Measurements from ENCODE around the gene EEF2K.

Gene EEF2K

GRCh38 chr16:22240023-22240710 lies 34.1 kb downstream of the EEF2K start:
- DNase-seq (ENCODE audit: low read depth in 2 of 2) = no peak

- no peak for DNase-seq (ENCODE audit: low read depth in 2 of 2)
These were observed 44.4 kb downstream of the EEF2K start for GRCh38 chr16:22250522-22250921.

GRCh38 chr16:22252317-22252716 lies 46.2 kb downstream of the EEF2K start:
- no peak for DNase-seq (ENCODE audit: low read depth in 2 of 2)

- no peak for DNase-seq (ENCODE audit: low read depth in 2 of 2)
These were observed 47.2 kb downstream of the EEF2K start for GRCh38 chr16:22253272-22253671.

- DNase-seq (ENCODE audit: low read depth in 2 of 2) = no peak
These were observed 49.3 kb downstream of the EEF2K start for GRCh38 chr16:22255335-22255734.

- no peak for DNase-seq (ENCODE audit: low read depth in 2 of 2)
These were observed 51.4 kb downstream of the EEF2K start for GRCh38 chr16:22257440-22257839.

- DNase-seq (ENCODE audit: low read depth in 2 of 2) = no peak
These were observed 54.4 kb downstream of the EEF2K start for GRCh38 chr16:22260490-22260889.

- DNase-seq (ENCODE audit: low read depth in 2 of 2) = no peak
These were observed 56.4 kb downstream of the EEF2K start for GRCh38 chr16:22262460-22262859.

- no peak for DNase-seq (ENCODE audit: low read depth in 2 of 2)
These were observed 58.7 kb downstream of the EEF2K start for GRCh38 chr16:22264786-22265185.

- DNase-seq (ENCODE audit: low read depth in 2 of 2) = no peak
These were observed 59.3 kb downstream of the EEF2K start for GRCh38 chr16:22265351-22265750.

GRCh38 chr16:22266546-22266945 lies 60.5 kb downstream of the EEF2K start:
- no peak for DNase-seq (ENCODE audit: low read depth in 2 of 2)

GRCh38 chr16:22267764-22268163 lies 61.7 kb downstream of the EEF2K start:
- DNase-seq (ENCODE audit: low read depth in 2 of 2) = no peak

GRCh38 chr16:22270525-22270924 lies 64.4 kb downstream of the EEF2K start:
- DNase-seq (ENCODE audit: low read depth in 2 of 2) = no peak

- DNase-seq (ENCODE audit: low read depth in 2 of 2) = no peak
These were observed 67.0 kb downstream of the EEF2K start for GRCh38 chr16:22272870-22273650.

GRCh38 chr16:22274916-22275315 lies 68.8 kb downstream of the EEF2K start:
- no peak for DNase-seq (ENCODE audit: low read depth in 2 of 2)

- no peak for DNase-seq (ENCODE audit: low read depth in 2 of 2)
These were observed 72.6 kb downstream of the EEF2K start for GRCh38 chr16:22278441-22279230.

GRCh38 chr16:22282254-22282892 lies 76.3 kb downstream of the EEF2K start:
- DNase-seq (ENCODE audit: low read depth in 2 of 2) = no peak

- no peak for DNase-seq (ENCODE audit: low read depth in 2 of 2)
These were observed 78.6 kb downstream of the EEF2K start for GRCh38 chr16:22284637-22285036.

GRCh38 chr16:22285080-22285479 lies 79.0 kb downstream of the EEF2K start:
- DNase-seq (ENCODE audit: low read depth in 2 of 2) = no peak

- DNase-seq (ENCODE audit: low read depth in 2 of 2) = no peak
These were observed 84.9 kb downstream of the EEF2K start for GRCh38 chr16:22291020-22291419.

GRCh38 chr16:22291860-22292318 lies 85.8 kb downstream of the EEF2K start:
- DNase-seq (ENCODE audit: low read depth in 2 of 2) = no peak

- no peak for DNase-seq (ENCODE audit: low read depth in 2 of 2)
These were observed 86.2 kb downstream of the EEF2K start for GRCh38 chr16:22292320-22292719.

All from stimulated activated CD8-positive, alpha-beta memory T cell treated with anti-CD3 and anti-CD28 coated beads, Interleukin-15, amount 100 ng/mL, for 4 hours (primary cell).